Stimulated activated CD8-positive, alpha-beta memory T cell treated with anti-CD3 and anti-CD28 coated beads, Interleukin-15, amount 100 ng/mL, for 24 hours (primary cell): ENCODE data around the gene GIPC3.

Experiments
- DNase-seq: peaks from one replicate; pipeline ENCODE4 v3.0.0-alpha.2; 2020; ENCODE audit warnings: low read depth

The GIPC3 gene

GRCh38 chr19:3585301-3586126, at the start of gene GIPC3:
Gene GIPC3, plus strand, starts transcription at chr19:3585478. Its CDS starts 120 bp downstream, at chr19:3585598.
- no peak for DNase-seq

- DNase-seq, result no peak
Observed at GRCh38 chr19:3535563-3535965, 49.7 kb upstream of the GIPC3 start.

- no peak for DNase-seq
Observed at GRCh38 chr19:3535981-3536380, 49.3 kb upstream of the GIPC3 start.

- no peak for DNase-seq
Observed at GRCh38 chr19:3536429-3537100, 48.7 kb upstream of the GIPC3 start.

- no peak for DNase-seq
Observed at GRCh38 chr19:3537101-3537437, 48.2 kb upstream of the GIPC3 start.

GRCh38 chr19:3537438-3538240, 47.6 kb upstream of the GIPC3 start:
- no peak for DNase-seq

- DNase-seq, result no peak
Observed at GRCh38 chr19:3538258-3538929, 46.9 kb upstream of the GIPC3 start.

- DNase-seq, result no peak
Observed at GRCh38 chr19:3538965-3539755, 46.1 kb upstream of the GIPC3 start, which contains the start of gene TEKTIP1. Gene TEKTIP1, plus strand, starts transcription at chr19:3539174. Its CDS starts 4 bp downstream, at chr19:3539178.

- no peak for DNase-seq
Observed at GRCh38 chr19:3539756-3540118, 45.5 kb upstream of the GIPC3 start.

- no peak for DNase-seq
Observed at GRCh38 chr19:3543150-3544057, 41.9 kb upstream of the GIPC3 start.

GRCh38 chr19:3544058-3544376, 41.3 kb upstream of the GIPC3 start:
- no peak for DNase-seq

- DNase-seq, result peak; percentile 78
Observed at GRCh38 chr19:3544742-3545668, 40.3 kb upstream of the GIPC3 start.

GRCh38 chr19:3545669-3546034, 39.6 kb upstream of the GIPC3 start:
- no peak for DNase-seq

GRCh38 chr19:3546119-3546518, 39.2 kb upstream of the GIPC3 start:
- DNase-seq, result no peak

- peak; percentile 30 for DNase-seq
Observed at GRCh38 chr19:3547301-3547731, 38.0 kb upstream of the GIPC3 start.

- no peak for DNase-seq
Observed at GRCh38 chr19:3547767-3548282, 37.5 kb upstream of the GIPC3 start.

- no peak for DNase-seq
Observed at GRCh38 chr19:3548606-3549005, 36.7 kb upstream of the GIPC3 start.

- DNase-seq, result no peak
Observed at GRCh38 chr19:3549816-3550215, 35.5 kb upstream of the GIPC3 start.
